Measurements from ENCODE around the gene DEK. TPM values are rescaled to one million over a fixed set of nuclear protein-coding genes. Genes with fewer than 3 reads are reported as not detected.
"Not testable (repeated sequence)": the region's sequence is repeated elsewhere in the genome, so short reads cannot be mapped to it uniquely, and the experiment has no call there.

DEK gene, protein sequence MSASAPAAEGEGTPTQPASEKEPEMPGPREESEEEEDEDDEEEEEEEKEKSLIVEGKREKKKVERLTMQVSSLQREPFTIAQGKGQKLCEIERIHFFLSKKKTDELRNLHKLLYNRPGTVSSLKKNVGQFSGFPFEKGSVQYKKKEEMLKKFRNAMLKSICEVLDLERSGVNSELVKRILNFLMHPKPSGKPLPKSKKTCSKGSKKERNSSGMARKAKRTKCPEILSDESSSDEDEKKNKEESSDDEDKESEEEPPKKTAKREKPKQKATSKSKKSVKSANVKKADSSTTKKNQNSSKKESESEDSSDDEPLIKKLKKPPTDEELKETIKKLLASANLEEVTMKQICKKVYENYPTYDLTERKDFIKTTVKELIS
- 160 and 173 TPM in 2 replicates for total RNA-seq (2014; rRNA removed)
- 66.1 TPM for polyA plus RNA-seq (2012)

- peak; percentile 83 for DNase-seq (ENCODE audit: low read depth)
Measured at GRCh38 chr6:18264219-18264922, at the start of gene DEK. DEK (minus strand) TSS chr6:18264530; CDS start chr6:18263987, 543 bp downstream.

GRCh38 chr6:18312368-18312767, 48.0 kb upstream of the DEK start:
- DNase-seq (ENCODE audit: low read depth) = no peak

- not testable (repeated sequence) for DNase-seq (ENCODE audit: low read depth)
Measured at GRCh38 chr6:18310010-18310409, 45.7 kb upstream of the DEK start.

- DNase-seq (ENCODE audit: low read depth) = no peak
Measured at GRCh38 chr6:18309046-18309445, 44.7 kb upstream of the DEK start.

- DNase-seq (ENCODE audit: low read depth) = peak; percentile 36
Measured at GRCh38 chr6:18308070-18308735, 43.9 kb upstream of the DEK start.

GRCh38 chr6:18306977-18307376, 42.6 kb upstream of the DEK start:
- peak; percentile 32 for DNase-seq (ENCODE audit: low read depth)

- DNase-seq (ENCODE audit: low read depth) = no peak
Measured at GRCh38 chr6:18302561-18303439, 38.5 kb upstream of the DEK start.

GRCh38 chr6:18293076-18293904, 29.0 kb upstream of the DEK start:
- peak; percentile 52 for DNase-seq (ENCODE audit: low read depth)

DNA sequence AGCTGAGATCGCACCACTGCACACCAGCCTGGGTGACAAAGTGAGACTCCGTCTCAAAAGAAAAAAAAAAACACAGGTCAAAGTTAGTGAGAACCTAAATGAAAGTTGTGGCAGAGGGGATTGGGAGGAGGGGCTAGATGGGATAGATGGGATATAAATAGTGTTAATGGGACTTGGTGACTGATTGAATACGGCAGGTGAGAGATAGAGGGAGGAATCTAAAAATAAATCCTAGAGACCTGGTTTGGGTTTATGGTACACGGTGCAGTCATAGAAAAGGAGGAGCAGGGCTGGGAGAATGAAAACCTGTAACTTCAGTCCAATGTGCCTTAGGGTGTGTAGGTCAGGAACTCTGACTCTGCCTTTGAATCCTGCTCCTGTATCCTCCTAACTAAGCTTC, 25.0 kb upstream of the DEK start:
- no peak for DNase-seq (ENCODE audit: low read depth)

- DNase-seq (ENCODE audit: low read depth) = no peak
Measured at GRCh38 chr6:18284261-18284660, 19.9 kb upstream of the DEK start.

GRCh38 chr6:18281564-18281963, 17.2 kb upstream of the DEK start:
- DNase-seq (ENCODE audit: low read depth) = no peak

- DNase-seq (ENCODE audit: low read depth) = no peak
Measured at GRCh38 chr6:18280084-18280483, 15.8 kb upstream of the DEK start.

GRCh38 chr6:18279422-18279821, 15.1 kb upstream of the DEK start:
- DNase-seq (ENCODE audit: low read depth) = no peak

- DNase-seq (ENCODE audit: low read depth) = no peak
Measured at GRCh38 chr6:18277237-18278006, 13.1 kb upstream of the DEK start.

- no peak for DNase-seq (ENCODE audit: low read depth)
Measured at GRCh38 chr6:18276610-18277236, 12.4 kb upstream of the DEK start.

DNA sequence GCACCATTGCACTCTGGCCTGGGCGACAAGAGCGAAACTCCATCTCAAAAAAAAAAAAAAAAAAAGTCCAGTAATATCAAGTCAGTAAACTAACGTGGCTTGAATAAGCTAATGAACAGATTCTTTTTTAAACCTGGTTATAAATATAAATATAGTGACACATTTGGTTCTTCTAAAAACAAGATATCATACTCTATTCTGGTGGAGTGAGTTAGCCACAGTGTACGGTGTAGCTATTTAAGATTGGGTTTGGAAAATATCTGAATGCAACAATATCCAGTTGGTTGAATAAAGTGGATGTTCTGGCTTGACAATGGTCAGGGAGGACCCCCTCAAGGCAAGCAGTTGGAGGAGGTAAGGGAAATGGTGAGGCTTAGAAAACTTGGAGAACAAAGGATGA, 5.9 kb upstream of the DEK start:
- no peak for DNase-seq (ENCODE audit: low read depth)

DNA sequence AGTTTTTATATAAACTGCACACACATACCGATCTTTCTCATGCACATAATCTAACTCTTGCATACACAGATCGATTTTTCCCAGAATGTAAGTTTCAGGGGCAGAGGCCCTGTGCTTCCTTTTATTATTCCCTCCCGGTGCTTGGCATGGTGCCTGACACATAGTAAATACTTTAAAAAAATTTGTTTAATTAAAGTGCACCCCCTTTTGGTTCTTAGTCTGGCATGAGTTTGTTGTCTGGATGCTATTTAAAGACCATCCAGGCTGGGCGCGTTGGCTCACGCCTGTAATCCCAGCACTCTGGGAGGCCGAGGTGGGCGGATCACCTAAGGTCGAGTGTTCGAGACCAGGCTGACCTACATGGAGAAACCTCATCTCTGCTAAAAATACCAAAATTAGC, 5.4 kb upstream of the DEK start:
- no peak for DNase-seq (ENCODE audit: low read depth)

DNA sequence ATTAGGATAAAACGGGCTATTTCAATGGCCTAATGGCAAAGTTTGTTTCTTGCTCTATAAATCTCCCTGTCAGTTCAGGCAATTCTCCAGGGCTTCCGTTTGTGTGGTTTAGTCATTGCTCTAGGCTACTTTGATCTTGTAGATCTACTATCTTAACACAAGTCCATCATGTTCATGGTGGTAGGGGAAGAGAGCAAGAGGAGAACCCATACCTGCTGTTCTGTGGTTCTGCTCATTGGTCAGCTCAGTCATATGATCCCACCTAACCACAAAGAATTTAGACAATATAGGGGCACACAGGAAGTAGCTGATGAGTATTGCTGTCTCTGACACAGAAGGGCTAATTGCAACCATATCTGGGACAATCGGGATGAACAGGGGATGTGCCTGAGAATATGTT, 4.9 kb upstream of the DEK start:
- peak; percentile 20 for DNase-seq (ENCODE audit: low read depth)

DNA sequence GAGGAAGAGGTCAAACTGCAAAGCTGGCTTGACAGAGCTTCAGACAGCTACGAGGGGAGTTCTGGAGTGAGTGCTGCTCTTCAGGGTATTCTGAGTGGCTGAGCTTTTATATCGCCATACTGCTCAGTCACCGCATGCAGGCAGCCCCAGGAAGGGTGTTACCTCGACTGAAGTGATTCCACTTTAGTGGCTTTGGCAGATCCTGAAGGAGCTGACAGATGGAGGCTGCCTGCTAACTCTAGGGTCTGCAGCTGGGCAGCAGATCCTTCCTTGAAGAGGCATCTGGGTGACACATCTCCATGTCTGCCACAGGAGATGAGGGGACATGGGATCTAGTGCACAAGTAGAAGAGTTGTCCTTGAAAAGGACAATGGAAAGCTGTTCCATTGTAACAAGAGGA, 3.7 kb upstream of the DEK start:
- DNase-seq (ENCODE audit: low read depth) = no peak
